Right forelimb (tissue), 1 donor: ENCODE results near the gene SLC7A8.
A peak's percentile ranks its signal among the peaks of the same experiment; 100 is the strongest.
"Not testable (repeated sequence)": the region's sequence is repeated elsewhere in the genome, so short reads cannot be mapped to it uniquely, and the experiment has no call there.

Experiments
- DNase-seq: peaks from one replicate; pipeline ENCODE4 v3.0.0-alpha.2; 2018

SLC7A8 gene

DNA sequence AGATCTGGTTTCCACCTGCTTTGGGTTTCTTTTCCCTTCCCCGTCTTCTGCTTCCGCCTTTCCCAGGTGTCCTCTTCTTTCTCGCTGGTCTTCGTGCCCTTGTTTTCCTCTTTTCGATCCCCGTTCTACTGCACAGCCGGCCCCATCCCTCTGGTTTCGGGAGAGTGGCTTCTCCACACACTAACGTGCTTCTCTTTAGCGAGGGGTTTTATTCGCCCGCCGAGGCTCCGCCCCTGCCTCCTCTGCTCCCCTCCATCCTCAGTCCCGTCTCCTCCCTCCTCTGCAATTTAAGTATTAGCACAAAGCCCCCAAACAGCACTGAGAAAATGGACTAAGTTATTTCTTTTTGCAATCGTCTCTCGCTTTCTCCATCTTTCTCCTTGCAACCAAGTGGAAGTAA lies at the start of gene SLC7A8:
Gene SLC7A8 (minus strand): TSS at position 182 of the 400 bp plus-strand sequence. CDS start 746 bp downstream, outside the sequence.
- peak; percentile 66 for DNase-seq

DNA sequence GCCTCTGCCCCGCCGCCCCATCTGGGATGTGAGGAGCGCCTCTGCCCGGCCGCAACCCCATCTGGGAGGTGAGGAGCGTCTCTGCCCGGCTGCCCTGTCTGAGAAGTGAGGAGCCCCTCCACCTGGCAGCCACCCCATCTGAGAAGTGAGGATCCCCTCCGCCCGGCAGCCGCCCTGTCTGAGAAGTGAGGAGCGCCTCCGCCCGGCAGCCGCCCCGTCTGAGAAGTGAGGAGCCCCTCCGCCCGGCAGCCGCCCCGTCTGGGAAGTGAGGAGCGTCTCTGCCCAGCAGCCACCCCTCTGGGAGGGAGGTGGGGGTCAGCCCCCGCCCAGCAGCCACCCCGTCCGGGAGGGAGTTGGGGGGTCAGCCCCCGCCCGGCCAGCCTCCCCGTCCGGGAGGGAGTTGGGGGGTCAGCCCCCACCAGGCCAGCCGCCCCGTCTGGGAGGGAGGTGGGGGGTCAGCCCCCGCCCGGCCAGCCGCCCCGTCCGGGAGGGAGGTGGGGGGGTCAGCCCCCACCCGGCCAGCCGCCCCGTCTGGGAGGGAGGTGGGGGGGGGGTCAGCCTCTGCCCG lies 48.9 kb upstream of the SLC7A8 start:
- not testable (repeated sequence) for DNase-seq

GRCh38 chr14:23228812-23229211 lies 45.4 kb upstream of the SLC7A8 start:
- no peak for DNase-seq

DNA sequence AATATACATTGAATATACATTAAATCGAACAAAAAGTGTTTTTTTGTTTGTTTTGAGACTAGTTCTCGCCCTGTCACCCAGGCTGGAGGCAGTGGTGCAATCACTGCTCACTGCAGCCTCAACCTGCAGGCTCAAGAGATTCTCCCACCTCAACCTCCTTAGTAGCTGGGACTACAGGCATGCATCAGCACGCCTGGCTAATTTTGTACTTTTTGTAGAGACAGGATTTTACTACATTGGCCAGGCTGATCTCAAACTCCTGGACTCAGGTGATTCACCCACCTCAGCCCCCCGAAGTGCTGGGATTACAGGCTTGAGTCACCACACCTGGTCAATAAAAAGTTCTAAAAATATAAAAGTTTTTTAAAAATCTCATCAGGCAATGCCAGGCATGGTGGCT lies 44.1 kb upstream of the SLC7A8 start:
- DNase-seq: no peak

DNA sequence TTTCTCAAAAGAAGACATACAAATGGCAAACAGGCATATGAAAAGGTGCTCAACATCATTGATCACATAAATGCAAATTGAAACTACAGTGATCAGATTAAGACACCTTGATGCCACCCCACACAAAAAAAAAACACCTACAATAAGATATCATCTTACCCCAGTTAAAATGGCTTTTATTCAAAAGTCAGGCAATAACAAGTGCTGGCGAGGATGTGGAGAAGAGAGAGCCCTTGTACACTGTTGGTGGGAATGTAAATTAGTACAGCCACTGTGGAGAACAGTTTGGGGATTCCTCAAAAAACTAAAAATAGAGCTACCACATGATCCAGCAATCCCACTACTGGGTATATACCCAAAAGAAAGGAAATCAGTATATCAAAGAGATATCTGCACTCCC lies 41.5 kb upstream of the SLC7A8 start:
- DNase-seq: not testable (repeated sequence)

- no peak for DNase-seq
Observed at GRCh38 chr14:23219075-23219474, 35.6 kb upstream of the SLC7A8 start.

DNA sequence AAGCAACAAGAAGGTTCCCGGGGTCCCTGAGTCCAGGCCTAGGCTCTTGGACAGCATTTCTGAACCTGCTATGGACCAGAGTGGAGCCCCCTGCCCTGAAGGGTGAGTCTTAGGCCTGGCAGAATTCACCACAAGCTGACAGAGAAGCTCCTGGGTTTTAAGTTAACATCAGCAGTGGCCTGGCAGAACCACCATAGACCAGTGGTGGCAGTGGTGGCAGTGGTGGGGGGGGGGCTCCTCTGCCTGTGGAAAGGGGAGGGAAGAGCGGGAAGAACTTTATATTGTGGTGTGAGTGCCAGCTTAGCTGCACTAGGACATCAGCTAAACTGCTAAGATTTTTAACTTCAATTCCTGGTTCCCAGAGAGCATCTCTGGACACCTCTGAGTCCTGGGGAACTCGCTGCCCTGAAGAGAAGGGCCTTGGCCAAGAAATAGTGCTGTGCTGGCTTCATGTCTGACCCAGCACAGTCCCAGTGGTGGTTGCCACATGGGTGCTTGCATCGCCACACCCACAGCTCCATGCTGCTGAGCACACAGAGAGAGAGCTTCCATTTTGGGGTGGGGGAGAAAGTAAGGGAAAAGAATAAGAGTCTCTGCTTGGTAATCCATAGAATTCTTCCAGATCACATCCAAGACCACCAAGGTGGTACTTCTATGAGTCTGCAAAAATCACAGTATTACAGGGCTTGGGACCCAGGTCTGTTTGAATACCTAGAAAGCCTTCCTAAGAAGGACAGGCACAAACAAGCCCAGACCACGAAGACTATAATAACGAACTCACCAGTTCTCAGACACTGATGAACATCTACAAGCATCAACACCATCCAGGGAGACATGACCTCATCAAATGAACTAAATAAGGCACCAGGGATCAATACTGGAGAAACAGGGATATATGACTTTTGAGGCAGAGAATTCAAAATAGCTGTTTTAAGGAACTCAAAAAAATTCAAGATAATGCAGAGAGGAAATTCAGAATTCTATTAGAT lies 33.9 kb upstream of the SLC7A8 start:
- no peak for DNase-seq

GRCh38 chr14:23215421-23215820 lies 32.0 kb upstream of the SLC7A8 start:
- no peak for DNase-seq

GRCh38 chr14:23209651-23210423 lies 26.4 kb upstream of the SLC7A8 start:
- no peak for DNase-seq

DNA sequence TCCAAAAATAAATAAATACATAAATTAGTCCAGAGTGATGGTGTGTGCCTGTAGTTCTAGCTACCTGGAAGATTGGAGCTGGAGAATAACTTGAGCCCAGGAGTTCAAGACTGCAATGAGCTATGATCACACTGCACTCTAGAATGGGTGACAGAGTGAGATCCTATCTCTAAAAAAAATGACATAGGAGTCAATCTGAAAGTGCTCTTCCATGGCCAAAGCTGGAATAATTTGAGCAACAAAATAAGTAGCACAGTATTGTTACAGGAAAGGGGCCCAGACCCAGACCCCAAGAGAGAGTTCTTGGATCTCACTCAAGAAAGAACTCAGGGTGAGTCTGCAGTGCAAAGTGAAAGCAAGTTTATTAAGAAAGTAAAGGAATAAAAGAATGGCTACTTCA lies 24.9 kb upstream of the SLC7A8 start:
- DNase-seq: no peak

DNA sequence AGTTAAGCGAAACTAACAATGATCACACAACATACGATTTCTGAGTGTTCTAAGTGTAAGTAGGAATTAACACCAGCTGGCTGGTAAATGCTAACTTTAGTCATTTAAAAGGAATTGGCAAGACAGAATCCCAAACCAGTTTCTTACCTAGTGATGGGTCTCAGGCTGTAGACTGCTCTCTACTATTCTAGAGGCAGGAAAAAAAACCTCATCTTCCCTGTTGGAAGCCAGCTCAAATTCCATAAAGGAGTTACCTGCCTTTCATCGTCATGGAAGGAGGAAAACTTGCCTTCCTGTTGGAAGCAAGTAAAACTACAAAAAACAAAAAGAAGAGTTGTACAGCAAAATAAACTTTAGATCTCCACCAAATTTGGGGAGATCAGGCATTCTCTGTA lies 23.7 kb upstream of the SLC7A8 start:
- no peak for DNase-seq

- no peak for DNase-seq
Observed at GRCh38 chr14:23206422-23207145, 23.1 kb upstream of the SLC7A8 start.

DNA sequence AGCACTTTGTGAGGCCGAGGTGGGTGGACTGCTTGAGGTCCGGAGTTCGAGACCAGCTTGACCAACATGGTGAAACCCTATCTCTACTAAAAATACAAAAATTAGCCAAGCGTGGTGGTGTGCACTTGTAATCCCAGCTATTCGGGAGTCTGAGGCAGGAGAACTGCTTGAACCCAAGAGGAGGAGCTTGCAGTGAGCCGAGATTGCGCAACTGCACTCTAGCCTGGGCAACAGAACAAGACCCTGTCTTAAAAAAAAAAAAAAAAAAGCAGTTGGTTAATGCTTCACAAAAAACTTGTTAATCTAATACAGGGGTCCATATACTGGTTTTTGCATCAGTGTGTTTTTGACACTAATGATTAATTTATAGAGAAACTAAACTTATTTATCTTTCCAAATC lies 18.5 kb upstream of the SLC7A8 start:
- no peak for DNase-seq

GRCh38 chr14:23199141-23199540 lies 15.7 kb upstream of the SLC7A8 start:
- not testable (repeated sequence) for DNase-seq

- DNase-seq: not testable (repeated sequence)
Observed at GRCh38 chr14:23196487-23196886, 13.0 kb upstream of the SLC7A8 start.

- no peak for DNase-seq
Observed at GRCh38 chr14:23195552-23196101, 12.2 kb upstream of the SLC7A8 start.

GRCh38 chr14:23193432-23193831 lies 10.0 kb upstream of the SLC7A8 start:
- no peak for DNase-seq

- no peak for DNase-seq
Observed at GRCh38 chr14:23187925-23188324, 4.5 kb upstream of the SLC7A8 start.

GRCh38 chr14:23186913-23187654 lies 3.6 kb upstream of the SLC7A8 start:
- peak; percentile 58 for DNase-seq

DNA sequence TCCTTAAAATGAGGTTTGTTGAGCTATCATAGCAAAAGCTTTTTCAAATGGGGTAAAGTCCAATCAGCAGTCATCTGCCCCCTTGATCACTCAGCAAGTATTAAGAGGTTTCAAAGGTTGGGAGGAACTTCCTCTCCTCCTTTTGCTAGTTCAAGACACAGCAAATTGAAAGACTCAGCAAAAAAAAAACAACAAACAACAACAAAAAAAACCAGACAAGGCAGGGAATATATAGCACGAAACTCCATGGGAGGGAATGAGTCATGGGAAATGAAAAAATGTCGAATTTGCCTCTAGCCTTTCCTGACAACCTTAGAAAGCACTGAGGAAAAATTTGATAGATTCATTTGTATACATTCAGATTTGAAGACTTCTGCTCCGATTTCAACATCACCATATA lies 1.6 kb upstream of the SLC7A8 start:
- no peak for DNase-seq

- DNase-seq: no peak
Observed at GRCh38 chr14:23183158-23183470, 346 bp downstream of the SLC7A8 start.
